Gastrocnemius medialis (tissue), 4 donors: ENCODE results near the gene PCDH9. TPM values are rescaled to one million over a fixed set of nuclear protein-coding genes. Genes with fewer than 3 reads are reported as not detected.

Experiments
- ATAC-seq, 2 donors: fragments of 150-250 bp; one replicate each; pipeline ENCODE4 v1.9.1; 2016
- DNase-seq, 2 donors: peaks; one replicate each; pipeline ENCODE4 v3.0.0-alpha.2; 2019
- H3K27ac ChIP-seq, 4 donors: fragments of 200-600 bp; sonication (generic); 1 replicate in 1 of 4; 2 replicates in 3 of 4; pipeline ENCODE4 v1.5.1; 2016 to 2018; ENCODE audit warnings: mild to moderate bottlenecking in 2 of 4, moderate library complexity in 1 of 4
- H3K27me3 ChIP-seq, 3 donors: fragments of 200-600 bp; sonication (generic) in 2 of 3; 1 replicate in 1 of 3; 2 replicates in 2 of 3; pipeline versions ENCODE4 v1.5.1 to v1.6.0; 2016 to 2019; ENCODE audit warnings: mild to moderate bottlenecking in 1 of 3, moderate library complexity in 1 of 3
- H3K36me3 ChIP-seq, 2 donors: fragments of 200-600 bp; sonication (generic) in 1 of 2; one replicate each; pipeline ENCODE4 v1.5.1; 2017 to 2018
- H3K4me1 ChIP-seq, 2 donors: fragments of 200-600 bp; sonication (generic) in 1 of 2; one replicate each; pipeline ENCODE4 v1.5.1; 2016 to 2017; ENCODE audit warnings: mild to moderate bottlenecking in 2 of 2
- H3K4me3 ChIP-seq, 4 donors: fragments of 200-600 bp; sonication (generic) in 3 of 4; 1 replicate in 1 of 4; 2 replicates in 3 of 4; pipeline ENCODE4 v1.5.1; 2016 to 2019; ENCODE audit warnings: mild to moderate bottlenecking in 2 of 4
- H3K9me3 ChIP-seq, 3 donors: fragments of 200-600 bp; sonication (generic) in 2 of 3; 1 replicate in 1 of 3; 2 replicates in 2 of 3; pipeline ENCODE4 v1.5.1; 2016 to 2019
- CTCF ChIP-seq, 5 experiments: fragments of 450-650 bp in 3 of 5; fragments of 200-600 bp in 2 of 5; sonication (generic) in 2 of 5; IDR thresholded peaks in 4 of 5; conservative IDR thresholded peaks in 1 of 5; 1 replicate in 4 of 5; 2 replicates in 1 of 5; pipeline ENCODE4 v1.5.1; 2016 to 2019; ENCODE audit warnings: antibody characterized with exemption in 5 of 5, mild to moderate bottlenecking in 3 of 5, moderate library complexity in 3 of 5
- POLR2A ChIP-seq, 2 donors: fragments of 450-650 bp; IDR thresholded peaks; one replicate each; pipeline ENCODE4 v1.6.1; 2017; ENCODE audit warnings: antibody characterized with exemption in 2 of 2, mild to moderate bottlenecking in 2 of 2, moderate library complexity in 2 of 2
- in situ Hi-C, 4 donors: fragments of 200-750 bp; cut with MboI; loops; one replicate each; pipeline versions ENCODE4 v1.15.0 to v1.8.0; 2017; ENCODE audit warnings: low sequenced_read_pairs in 4 of 4
- intact Hi-C: fragments of 100-400 bp; cut with DNase I; formaldehyde crosslinking; loops from one replicate; pipeline ENCODE4 v1.15.1; 2023; ENCODE audit warnings: low total_unique reads
- total RNA-seq, 4 donors: library from RNA; depleted of rRNA; stranded (reverse); fragments of >200 nt; gene quantifications; one replicate each; pipeline versions ENCODE4 v1.1.0 to v1.2.3, GENCODE V29; 2016

PCDH9 gene
- total RNA-seq, 4 donors from 2014 or later: 1.4 to 2.1 (median 1.9) TPM

GRCh38 chr13:67267136-67267535 lies 37.0 kb upstream of the PCDH9 start:
- TF ChIP-seq CTCF (IDR thresholded peaks at IDR 0.05 in 4 of 5, conservative IDR thresholded peaks at IDR 0.05 in 1 of 5): no peak
- no peak for TF ChIP-seq POLR2A (IDR thresholded peaks at IDR 0.05)
- no peak for DNase-seq
- Histone ChIP-seq H3K4me3 (no peak overlapping the region), H3K27me3 (no peaks in the 10 kb centered on the region), H3K9me3 (no peaks in the 10 kb centered on the region), H3K36me3 (no peaks in the 10 kb centered on the region), H3K27ac (no peak overlapping the region), H3K4me1 (no peaks in the 10 kb centered on the region)
- intact Hi-C loops (no loop called here), in situ Hi-C loops (no loop called here)
- no peak for ATAC-seq

GRCh38 chr13:67259208-67259607 lies 29.1 kb upstream of the PCDH9 start:
- in situ Hi-C loops (no loop called here), intact Hi-C loops (no loop called here)
- H3K27me3 ChIP-seq: no peaks in the 10 kb centered on the region
- no peak for TF ChIP-seq POLR2A (IDR thresholded peaks at IDR 0.05)
- TF ChIP-seq CTCF (IDR thresholded peaks at IDR 0.05 in 4 of 5, conservative IDR thresholded peaks at IDR 0.05 in 1 of 5): no peak
- H3K36me3 ChIP-seq: no peaks in the 10 kb centered on the region
- DNase-seq (no peak), ATAC-seq (no peak)
- H3K4me3 ChIP-seq: no peak overlapping the region
- H3K4me1 ChIP-seq: no peaks in the 10 kb centered on the region
- H3K27ac ChIP-seq: no peak overlapping the region
- no peaks in the 10 kb centered on the region for H3K9me3 ChIP-seq

- Histone ChIP-seq H3K4me3 (no peak overlapping the region), H3K27me3 (no peaks in the 10 kb centered on the region), H3K36me3 (no peaks in the 10 kb centered on the region), H3K4me1 (no peaks in the 10 kb centered on the region), H3K9me3 (no peaks in the 10 kb centered on the region), H3K27ac (no peak overlapping the region)
- in situ Hi-C loops (no loop called here), intact Hi-C loops (no loop called here)
- no peak for ATAC-seq
- TF ChIP-seq POLR2A (IDR thresholded peaks at IDR 0.05) (no peak), CTCF (IDR thresholded peaks at IDR 0.05 in 4 of 5, conservative IDR thresholded peaks at IDR 0.05 in 1 of 5) (no peak)
- DNase-seq: no peak
Observed at GRCh38 chr13:67258482-67258881, 28.3 kb upstream of the PCDH9 start.

GRCh38 chr13:67238861-67239260 lies 8.7 kb upstream of the PCDH9 start:
- ATAC-seq (no peak), DNase-seq (no peak)
- H3K4me1 ChIP-seq: peaks cover 0 to 6% of the 10 kb centered on the region in 2 donors
- no peak overlapping the region for H3K27ac ChIP-seq
- H3K27me3 ChIP-seq: no peaks in the 10 kb centered on the region
- H3K4me3 ChIP-seq: no peak overlapping the region
- no peaks in the 10 kb centered on the region for H3K36me3 ChIP-seq
- no peaks in the 10 kb centered on the region for H3K9me3 ChIP-seq
- TF ChIP-seq CTCF (IDR thresholded peaks at IDR 0.05 in 4 of 5, conservative IDR thresholded peaks at IDR 0.05 in 1 of 5): no peak
- TF ChIP-seq POLR2A (IDR thresholded peaks at IDR 0.05): no peak
- in situ Hi-C loops: no loop called here
- intact Hi-C loops: loop anchor here (10.0 kb wide), 1 partner anchor 614 kb away; no protein-coding TSS in a partner anchor

- Histone ChIP-seq H3K27me3 (no peaks in the 10 kb centered on the region), H3K4me3 (no peak overlapping the region), H3K36me3 (no peaks in the 10 kb centered on the region), H3K4me1 (peaks cover 0 to 6% of the 10 kb centered on the region in 2 donors), H3K9me3 (no peaks in the 10 kb centered on the region), H3K27ac (no peak overlapping the region)
- DNase-seq (no peak), ATAC-seq (peak in 1 of 2 donors; percentile 68)
- intact Hi-C loops (loop anchor here (10.0 kb wide), 1 partner anchor 614 kb away; no protein-coding TSS in a partner anchor), in situ Hi-C loops (no loop called here)
- TF ChIP-seq CTCF (IDR thresholded peaks at IDR 0.05 in 4 of 5, conservative IDR thresholded peaks at IDR 0.05 in 1 of 5) (peak; percentile 56 to 84 (median 78)), POLR2A (IDR thresholded peaks at IDR 0.05) (no peak)
Observed at GRCh38 chr13:67238277-67238859, 8.2 kb upstream of the PCDH9 start.
